ENCODE data around the gene FOXJ2.

DNA sequence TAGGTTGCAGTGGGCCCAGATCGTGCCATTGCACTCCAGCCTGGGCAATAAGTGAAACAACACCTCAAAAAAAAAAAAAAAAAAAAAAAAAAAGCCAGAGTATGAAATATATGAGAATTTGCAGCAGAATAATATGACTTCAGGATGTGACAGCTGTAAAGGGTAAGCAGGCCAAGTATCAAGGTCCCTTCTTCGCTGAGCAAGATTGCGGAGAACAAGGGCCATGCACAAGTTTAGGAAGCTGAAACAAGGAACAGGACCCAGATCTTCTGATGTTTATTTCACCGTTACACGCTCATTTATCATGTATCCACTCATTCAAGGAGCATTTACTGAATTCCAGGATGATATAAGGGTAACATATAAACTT, 659 bp upstream of the FOXJ2 start:
- TF ChIP-seq EZH2 (IDR thresholded peaks at IDR 0.05; ENCODE audit: borderline replicate concordance, insufficient read depth, low read depth, low read length, poor library complexity, severe bottlenecking) = no peak
- TF ChIP-seq, protein P1, sequence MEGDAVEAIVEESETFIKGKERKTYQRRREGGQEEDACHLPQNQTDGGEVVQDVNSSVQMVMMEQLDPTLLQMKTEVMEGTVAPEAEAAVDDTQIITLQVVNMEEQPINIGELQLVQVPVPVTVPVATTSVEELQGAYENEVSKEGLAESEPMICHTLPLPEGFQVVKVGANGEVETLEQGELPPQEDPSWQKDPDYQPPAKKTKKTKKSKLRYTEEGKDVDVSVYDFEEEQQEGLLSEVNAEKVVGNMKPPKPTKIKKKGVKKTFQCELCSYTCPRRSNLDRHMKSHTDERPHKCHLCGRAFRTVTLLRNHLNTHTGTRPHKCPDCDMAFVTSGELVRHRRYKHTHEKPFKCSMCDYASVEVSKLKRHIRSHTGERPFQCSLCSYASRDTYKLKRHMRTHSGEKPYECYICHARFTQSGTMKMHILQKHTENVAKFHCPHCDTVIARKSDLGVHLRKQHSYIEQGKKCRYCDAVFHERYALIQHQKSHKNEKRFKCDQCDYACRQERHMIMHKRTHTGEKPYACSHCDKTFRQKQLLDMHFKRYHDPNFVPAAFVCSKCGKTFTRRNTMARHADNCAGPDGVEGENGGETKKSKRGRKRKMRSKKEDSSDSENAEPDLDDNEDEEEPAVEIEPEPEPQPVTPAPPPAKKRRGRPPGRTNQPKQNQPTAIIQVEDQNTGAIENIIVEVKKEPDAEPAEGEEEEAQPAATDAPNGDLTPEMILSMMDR (IDR thresholded peaks at IDR 0.05) = no peak

Measured in B cell (primary cell).